NCI-H82 (cell line): ENCODE measurements around the gene ZNF486.
"Not testable (repeated sequence)": the region's sequence is repeated elsewhere in the genome, so short reads cannot be mapped to it uniquely, and the experiment has no call there.

Experiments used
- DNase-seq: peaks from one replicate; lab custom pipeline; 2025; lab: John Stamatoyannopoulos, UW

ZNF486 gene

GRCh38 chr19:20167020-20167644, at the start of gene ZNF486:
ZNF486 (plus strand) TSS chr19:20167214; CDS start chr19:20167331, 117 bp downstream.
- peak; percentile 86 for DNase-seq

- not testable (repeated sequence) for DNase-seq
These were observed 48.8 kb upstream of the ZNF486 start for GRCh38 chr19:20118064-20118839.

DNA sequence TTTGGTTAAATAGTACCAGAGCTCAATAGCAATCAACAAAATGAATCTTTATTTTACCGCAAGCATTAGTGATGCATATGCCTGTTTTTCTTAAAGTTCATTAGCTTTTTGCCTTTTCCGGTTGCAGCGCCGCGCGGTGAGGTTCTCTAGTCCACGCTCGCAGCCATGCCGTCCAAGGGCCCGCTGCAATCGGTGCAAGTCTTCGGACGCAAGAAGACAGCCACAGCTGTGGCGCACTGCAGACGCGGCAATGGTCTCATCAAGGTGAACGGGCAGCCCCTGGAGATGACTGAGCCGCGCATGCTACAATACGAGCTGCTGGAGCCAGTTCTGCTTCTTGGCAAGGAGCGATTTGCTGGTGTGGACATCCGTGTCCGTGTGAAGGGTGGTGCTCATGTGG, 42.1 kb upstream of the ZNF486 start:
- no peak for DNase-seq

DNA sequence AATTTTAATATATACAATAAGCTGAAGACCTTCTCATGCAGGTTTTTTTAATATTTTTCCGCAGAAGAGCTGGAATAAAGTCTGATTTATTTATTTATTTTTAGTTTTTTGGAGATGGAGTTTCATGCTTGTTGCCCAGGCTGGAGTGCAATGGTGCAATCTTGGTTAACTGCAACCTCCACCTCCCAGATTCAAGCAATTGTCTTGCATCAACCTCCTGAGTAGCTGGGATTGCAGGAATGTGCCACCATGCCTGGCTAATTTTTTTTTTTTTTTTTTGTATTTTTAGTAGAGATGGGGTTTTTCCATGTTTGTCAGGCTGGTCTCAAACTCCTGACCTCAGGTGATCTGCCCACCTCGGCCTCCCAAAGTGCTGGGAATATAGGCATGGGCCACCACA, 34.1 kb upstream of the ZNF486 start:
- DNase-seq: not testable (repeated sequence)

- not testable (repeated sequence) for DNase-seq
These were observed 29.3 kb upstream of the ZNF486 start for GRCh38 chr19:20137714-20138113.

GRCh38 chr19:20151617-20152145, 15.3 kb upstream of the ZNF486 start:
- DNase-seq: no peak

DNA sequence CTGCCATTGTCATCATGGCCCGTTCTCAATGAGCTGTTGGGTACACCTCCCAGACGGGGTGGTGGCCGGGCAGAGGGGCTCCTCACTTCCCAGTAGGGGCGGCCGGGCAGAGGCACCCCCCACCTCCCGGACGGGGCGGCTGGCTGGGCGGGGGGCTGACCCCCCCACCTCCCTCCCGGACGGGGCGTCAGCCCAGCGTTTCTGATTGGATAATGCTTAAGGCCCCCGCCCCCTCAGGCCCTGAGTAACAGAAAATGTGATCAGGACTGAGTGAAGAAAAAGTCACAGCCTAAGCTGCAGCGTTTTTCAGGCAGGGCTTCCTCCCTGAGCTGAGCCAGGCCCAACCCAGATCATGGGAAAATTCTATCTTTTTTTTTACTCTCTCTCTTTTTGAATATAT, 14.5 kb upstream of the ZNF486 start:
- DNase-seq: not testable (repeated sequence)

DNA sequence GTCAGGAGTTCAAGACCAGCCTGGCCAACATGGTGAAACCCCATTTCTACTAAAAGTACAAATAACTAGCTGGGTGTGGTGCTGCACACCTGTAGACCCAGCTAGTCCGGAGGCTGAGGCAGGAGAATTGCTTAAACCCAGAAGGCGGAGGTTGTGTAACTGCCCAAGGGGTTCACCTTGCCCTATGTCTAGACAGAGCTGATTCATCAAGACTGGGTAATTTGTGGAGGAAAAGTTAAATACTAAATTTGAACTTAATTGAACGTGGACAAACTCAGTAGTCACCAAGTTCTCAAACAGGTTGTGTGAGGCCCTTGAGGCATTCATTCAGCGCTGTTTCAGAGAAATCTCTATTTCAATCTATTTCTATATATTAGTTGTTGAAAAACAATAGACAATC, 13.7 kb upstream of the ZNF486 start:
- no peak for DNase-seq

DNA sequence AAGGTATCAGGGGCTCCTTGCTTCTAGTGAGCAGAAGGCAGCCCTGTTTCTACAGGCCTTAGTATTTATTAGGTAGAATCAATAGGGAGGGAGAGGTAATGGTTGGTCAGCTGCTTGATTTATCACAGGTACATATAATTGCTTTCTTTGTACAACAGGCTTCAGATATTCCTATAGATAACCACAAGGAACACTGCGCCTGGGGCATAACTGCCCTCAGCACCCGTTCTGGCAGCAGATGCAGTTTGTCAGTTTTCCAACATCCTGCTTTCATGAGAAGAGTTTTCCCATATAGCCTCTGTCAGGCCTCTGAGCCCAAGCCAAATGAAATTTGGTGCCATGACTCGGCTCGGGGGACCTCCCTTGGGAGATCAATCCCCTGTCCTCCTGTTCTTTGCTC, 12.4 kb upstream of the ZNF486 start:
- DNase-seq: no peak

DNA sequence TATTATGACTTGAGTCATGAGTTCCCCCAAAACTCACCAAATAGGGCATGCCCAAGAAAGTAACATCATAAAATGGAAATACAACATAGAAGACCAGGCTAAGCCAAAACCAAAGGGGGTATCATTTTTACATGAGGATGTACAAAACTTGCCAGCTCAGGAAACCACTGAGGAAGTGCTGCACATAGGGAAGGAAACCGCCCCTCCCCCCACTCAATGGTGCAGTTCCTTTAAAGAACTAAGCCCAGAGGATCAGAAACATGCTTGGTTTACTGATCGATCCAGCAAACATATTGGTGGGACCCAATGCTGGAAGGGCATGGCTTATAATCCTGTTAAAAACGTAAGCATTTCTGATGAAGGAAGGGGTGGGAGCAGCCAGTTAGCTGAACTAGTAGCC, 4.2 kb upstream of the ZNF486 start:
- no peak for DNase-seq

DNA sequence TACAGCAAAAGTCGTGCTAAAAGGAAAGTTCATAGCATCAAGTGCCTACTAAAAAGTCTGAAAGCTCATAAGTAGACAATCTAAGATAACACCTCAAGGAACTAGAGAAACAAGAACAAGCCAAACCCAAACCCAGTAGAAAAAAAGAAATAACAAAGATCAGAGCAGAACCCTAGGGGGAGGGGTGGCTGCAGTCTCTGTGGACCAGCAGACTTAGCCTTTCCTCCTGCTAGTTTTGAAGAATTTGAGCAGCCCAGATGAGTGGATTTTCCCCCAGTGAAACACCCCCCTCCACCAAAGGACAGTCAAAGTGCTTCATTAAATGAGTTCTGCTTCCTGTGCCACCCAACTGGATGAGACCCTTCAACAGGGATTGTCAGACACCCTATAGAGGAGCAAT, 2.6 kb upstream of the ZNF486 start:
- DNase-seq: no peak

GRCh38 chr19:20165971-20166592, 932 bp upstream of the ZNF486 start:
- no peak for DNase-seq

DNA sequence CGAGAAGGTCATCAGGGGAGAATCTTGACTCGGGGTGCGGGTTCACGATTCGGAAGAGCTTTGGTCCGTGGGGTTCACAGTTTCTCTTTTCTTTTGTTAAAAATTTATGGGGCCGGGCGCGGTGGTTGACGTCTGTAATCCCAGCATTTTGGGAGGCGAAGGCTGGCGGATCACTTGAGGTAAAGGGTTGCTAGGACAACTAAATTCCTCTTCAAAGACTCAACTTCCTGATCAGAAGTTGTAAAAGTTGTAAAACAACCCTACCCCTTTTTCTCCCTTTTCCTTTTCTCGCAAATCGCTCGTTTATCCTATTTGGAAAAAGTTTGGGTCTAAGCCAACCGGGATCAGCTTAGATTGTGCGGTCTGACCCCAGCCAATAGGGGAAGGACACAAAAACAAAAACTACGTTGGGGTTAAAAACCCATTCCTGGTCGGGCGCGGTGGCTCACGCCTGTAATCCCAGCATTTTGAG, 673 bp downstream of the ZNF486 start:
- no peak for DNase-seq

DNA sequence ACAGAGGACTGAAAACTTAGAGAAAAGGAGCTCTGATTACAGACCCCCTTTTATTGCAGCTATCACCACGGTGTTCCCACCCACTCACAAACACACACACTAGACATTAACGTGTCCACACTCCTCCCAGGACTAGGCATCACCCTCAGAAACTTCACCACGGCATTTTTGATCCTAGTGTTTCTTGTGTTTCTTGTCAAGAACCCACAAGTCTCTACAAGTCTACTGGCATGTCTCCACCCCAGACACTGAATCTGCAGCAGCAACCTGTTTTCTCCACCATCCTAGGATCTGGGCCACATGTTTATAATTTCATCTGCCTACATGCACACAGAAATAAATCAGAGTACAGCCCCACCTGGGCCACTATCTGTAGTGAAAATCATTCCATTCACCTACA, 4.3 kb downstream of the ZNF486 start:
- no peak for DNase-seq

- not testable (repeated sequence) for DNase-seq
These were observed 8.8 kb downstream of the ZNF486 start for GRCh38 chr19:20175848-20176247.

- DNase-seq: not testable (repeated sequence)
These were observed 12.9 kb downstream of the ZNF486 start for GRCh38 chr19:20179956-20180355.

GRCh38 chr19:20182222-20182785, 15.3 kb downstream of the ZNF486 start:
- DNase-seq: peak; percentile 38

- no peak for DNase-seq
These were observed 19.2 kb downstream of the ZNF486 start for GRCh38 chr19:20186174-20186573.

DNA sequence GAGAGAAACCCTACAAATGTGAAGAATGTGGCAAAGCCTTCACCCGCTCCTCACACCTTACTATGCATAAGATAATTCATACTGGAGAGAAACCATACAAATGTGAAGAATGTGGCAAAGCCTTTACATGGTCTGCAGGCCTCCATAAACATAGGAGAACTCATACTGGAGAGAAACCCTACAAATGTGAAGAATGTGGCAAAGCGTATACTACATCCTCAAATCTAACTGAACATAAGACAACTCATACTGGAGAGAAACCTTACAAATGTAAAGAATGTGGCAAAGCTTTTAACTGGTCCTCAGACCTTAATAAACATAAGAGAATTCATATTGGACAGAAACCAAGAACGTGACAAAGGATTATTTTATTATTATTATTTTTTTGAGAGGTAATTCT, 30.7 kb downstream of the ZNF486 start:
- no peak for DNase-seq

DNA sequence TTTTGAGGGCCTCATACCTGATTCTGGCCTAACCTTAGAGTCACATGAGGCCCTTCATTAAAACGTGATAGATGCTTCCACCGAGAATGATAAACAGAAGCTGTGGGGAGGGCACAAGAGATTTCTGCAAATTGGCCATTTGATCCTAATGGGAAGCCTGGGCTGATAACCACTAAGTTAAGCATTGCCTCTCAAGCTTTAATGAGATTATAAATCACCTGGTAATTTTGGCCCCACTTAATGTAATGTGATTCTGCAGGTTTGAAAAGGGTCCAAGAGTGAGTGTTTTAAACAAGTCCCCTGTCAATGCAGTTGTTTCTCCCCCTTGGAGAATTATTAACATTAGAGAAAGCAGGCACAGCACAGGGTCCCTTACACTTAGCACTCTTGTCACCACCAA, 42.0 kb downstream of the ZNF486 start:
- no peak for DNase-seq

DNA sequence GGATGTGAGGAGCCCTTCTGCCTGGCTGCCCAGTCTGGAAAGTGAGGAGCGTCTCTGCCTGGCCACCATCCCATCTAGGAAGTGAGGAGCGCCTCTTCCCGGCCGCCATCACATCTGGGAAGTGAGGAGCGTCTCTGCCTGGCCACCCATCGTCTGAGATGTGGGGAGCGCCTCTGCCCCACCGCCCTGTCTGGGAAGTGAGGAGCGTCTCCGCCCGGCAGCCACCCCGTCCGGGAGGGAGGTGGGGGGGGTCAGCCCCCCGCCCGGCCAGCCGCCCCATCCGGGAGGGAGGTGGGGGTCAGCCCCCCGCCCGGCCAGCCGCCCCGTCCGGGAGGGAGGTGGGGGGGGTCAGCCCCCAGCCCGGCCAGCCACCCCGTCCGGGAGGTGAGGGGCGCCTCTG, 47.4 kb downstream of the ZNF486 start:
- DNase-seq: not testable (repeated sequence)

GRCh38 chr19:20221605-20222004, 54.6 kb downstream of the ZNF486 start:
- not testable (repeated sequence) for DNase-seq
